Tibial nerve (tissue), 4 donors: ENCODE results near the gene CIAO2B.
"Not testable (repeated sequence)": the region's sequence is repeated elsewhere in the genome, so short reads cannot be mapped to it uniquely, and the experiment has no call there.

Experiments used
- EP300 ChIP-seq, 2 donors: sonication (generic); formaldehyde crosslinking; IDR thresholded peaks; one replicate each; pipeline ENCODE4 v1.6.1; 2017; ENCODE audit warnings: antibody characterized with exemption in 2 of 2, mild to moderate bottlenecking in 1 of 2
- TF ChIP-seq, protein P1 (sequence below), 5 experiments: fragments of 200-600 bp in 3 of 5; fragments of 450-650 bp in 2 of 5; sonication (generic) in 3 of 5; IDR thresholded peaks; one replicate each; pipeline ENCODE4 v1.5.1; 2016 to 2019; ENCODE audit warnings: antibody characterized with exemption in 5 of 5, mild to moderate bottlenecking in 3 of 5, moderate library complexity in 2 of 5

GRCh38 chr16:66955363-66956153, 21.4 kb upstream of the CIAO2B start:
- TF ChIP-seq, protein P1, sequence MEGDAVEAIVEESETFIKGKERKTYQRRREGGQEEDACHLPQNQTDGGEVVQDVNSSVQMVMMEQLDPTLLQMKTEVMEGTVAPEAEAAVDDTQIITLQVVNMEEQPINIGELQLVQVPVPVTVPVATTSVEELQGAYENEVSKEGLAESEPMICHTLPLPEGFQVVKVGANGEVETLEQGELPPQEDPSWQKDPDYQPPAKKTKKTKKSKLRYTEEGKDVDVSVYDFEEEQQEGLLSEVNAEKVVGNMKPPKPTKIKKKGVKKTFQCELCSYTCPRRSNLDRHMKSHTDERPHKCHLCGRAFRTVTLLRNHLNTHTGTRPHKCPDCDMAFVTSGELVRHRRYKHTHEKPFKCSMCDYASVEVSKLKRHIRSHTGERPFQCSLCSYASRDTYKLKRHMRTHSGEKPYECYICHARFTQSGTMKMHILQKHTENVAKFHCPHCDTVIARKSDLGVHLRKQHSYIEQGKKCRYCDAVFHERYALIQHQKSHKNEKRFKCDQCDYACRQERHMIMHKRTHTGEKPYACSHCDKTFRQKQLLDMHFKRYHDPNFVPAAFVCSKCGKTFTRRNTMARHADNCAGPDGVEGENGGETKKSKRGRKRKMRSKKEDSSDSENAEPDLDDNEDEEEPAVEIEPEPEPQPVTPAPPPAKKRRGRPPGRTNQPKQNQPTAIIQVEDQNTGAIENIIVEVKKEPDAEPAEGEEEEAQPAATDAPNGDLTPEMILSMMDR (IDR thresholded peaks at IDR 0.05): not testable (repeated sequence)
- TF ChIP-seq EP300 (IDR thresholded peaks at IDR 0.05): not testable (repeated sequence)
